GM12872 (cell line): ENCODE results near the gene SUFU.

Source experiments
- CTCF ChIP-seq: IDR thresholded peaks from 3 replicates; pipeline ENCODE4 v1.5.1; 2011; ENCODE audit warnings: low read depth, mild to moderate bottlenecking, low read length, moderate library complexity; ENCODE audit not compliant: insufficient read depth

SUFU gene

DNA sequence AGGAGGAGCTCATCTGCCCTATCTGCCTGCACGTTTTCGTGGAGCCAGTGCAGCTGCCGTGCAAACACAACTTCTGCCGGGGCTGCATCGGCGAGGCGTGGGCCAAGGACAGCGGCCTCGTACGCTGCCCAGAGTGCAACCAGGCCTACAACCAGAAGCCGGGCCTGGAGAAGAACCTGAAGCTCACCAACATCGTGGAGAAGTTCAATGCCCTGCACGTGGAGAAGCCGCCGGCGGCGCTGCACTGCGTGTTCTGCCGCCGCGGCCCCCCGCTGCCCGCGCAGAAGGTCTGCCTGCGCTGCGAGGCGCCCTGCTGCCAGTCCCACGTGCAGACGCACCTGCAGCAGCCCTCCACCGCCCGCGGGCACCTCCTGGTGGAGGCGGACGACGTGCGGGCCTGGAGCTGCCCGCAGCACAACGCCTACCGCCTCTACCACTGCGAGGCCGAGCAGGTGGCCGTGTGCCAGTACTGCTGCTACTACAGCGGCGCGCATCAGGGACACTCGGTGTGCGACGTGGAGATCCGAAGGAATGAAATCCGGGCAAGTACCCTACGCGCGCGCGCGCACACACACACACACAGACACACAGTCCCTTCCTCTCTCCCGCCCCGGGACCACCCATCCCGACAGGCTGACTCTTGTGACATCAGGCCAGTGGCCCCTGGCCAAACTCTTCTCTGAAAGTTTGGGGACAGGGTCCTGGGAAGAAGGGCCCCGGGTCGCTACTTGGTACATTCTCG is 141.0 kb downstream of the SUFU start:
- peak; percentile 73 for TF ChIP-seq CTCF

GRCh38 chr10:102645388-102645740 is 141.6 kb downstream of the SUFU start:
- no peak for TF ChIP-seq CTCF

DNA sequence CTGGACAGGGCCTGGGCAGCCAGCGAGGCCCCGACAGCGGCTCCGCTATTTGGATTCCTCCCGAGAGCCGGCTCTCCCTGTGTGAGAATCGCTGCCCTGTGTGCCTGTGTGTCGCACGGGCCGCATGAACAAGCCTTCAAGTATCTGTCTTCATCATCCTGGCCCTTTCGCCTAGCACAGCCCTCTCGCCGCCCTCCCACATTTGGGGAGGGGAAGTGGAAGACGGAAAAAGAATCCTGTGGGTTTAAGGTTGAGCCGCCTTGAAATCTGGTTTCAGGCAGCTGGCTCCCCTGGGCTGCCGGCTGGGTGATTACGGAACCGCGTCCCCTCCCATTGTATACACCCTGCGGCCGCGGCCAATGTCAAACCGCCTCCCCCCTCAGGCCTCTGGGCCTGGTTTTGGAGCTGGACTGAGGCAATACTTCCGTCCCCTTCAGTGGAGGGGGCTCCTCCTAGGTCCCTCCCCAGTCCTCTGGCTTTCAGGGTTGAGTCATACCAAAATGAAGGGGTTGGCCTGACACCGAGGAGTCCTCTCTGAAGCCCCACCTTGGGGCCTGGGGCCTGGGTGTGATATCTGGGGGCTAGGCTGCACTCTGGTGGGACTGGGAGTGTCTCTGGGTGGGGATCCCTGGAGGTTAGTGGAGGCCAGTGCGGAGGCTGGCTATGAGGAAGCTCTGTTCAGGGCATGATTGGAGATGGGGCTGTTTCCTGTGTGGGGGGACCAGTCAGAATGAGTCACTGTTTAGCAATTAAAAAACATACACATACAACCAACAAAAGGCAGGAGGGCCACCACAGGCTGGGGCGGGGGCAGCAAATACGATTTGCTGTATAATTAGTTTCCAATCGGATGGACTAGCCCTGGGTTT is 142.2 kb downstream of the SUFU start:
- no peak for TF ChIP-seq CTCF

DNA sequence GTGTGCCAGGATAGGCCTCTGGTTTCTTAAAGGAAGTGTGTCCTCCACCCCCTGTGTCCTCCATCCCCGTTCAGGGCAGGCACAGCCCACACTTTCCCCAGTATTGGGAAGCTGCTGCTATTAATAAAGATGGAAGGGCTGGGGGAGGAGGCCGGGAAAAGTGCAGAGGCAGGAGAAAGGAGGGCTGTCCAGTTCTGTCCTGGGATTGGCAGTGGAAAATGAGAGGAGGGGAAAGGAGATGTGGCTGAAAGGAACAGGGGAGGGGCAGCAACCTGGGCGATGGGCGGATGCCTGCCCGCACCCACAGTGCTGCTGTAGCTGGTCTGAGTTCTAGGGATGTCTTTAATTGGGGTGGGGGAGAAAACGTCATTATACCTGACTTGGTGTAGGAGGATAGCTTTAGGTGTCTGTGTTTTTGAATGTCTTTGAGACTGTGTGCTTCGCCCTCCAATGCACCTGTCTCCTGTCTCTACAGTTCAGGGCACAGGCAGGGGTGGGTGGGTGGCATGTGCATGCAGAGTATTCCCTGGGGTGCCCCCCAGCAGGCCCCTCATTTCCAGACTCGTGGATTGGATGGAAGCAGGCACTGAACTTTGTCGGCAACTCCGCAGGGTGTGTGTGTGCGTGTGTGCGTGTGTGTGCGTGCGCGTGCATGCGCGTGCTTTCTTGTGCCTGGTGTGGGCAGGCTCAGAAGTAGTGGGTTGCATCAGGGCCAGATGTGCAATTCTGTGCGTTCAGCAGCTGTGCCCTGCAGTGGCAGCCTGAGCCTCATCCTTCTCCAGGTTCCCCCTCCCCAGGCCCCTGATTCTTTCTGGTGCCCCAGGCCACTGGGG is 143.1 kb downstream of the SUFU start:
- TF ChIP-seq CTCF, result no peak

DNA sequence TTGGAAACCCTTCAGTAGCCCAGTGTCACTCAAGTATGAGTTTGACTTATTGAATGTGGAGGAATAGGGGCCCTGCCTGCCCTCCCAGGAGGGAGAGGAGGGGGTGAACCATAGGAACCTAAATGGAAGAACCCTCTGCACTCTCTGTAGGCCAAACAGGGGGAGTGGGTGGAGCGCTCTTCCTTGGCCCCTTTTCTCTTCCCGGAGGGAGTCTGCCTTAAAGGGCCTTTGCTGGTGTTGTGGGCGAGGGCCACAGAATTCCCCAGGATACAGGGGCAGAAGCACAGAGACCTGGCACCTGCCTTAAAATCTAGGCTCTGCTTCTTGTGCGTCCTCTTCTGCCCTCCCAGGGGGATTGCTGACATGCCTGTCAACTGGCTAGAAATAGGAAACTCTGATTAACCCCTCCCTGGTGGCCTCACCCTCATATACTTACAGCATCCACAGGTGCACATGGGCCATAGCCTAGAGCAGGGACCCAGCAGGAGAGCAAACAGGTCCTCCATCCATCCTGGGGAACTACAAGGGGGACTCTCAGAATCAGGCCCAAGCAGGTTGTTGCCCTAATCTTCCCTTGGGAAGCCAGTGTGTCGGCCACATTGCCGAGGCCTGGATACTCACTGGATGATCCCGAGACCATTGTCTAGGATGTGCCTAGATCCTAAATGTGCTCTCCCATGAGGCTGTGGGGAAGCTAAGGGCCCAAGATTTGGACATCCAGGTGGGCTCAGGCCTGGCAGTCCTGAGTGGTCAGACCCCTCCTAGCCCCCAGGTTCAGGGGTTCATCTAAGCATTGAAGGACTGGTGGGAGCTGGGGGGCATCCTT is 143.9 kb downstream of the SUFU start:
- no peak for TF ChIP-seq CTCF

GRCh38 chr10:102648269-102648888 is 144.6 kb downstream of the SUFU start:
- TF ChIP-seq CTCF, result no peak
